K562 (cell line): ENCODE data around the gene TXNDC8.

Source experiments
- ATF1 ChIP-seq, 2 experiments: fragments of 450-650 bp in 1 of 2; IDR thresholded peaks; 2 replicates each; pipeline ENCODE4 v1.6.1; 2016; ENCODE audit warnings: missing compliant biosample characterization in 1 of 2, missing genetic modification characterization in 1 of 2
- EHMT2 ChIP-seq: fragments of 450-650 bp; IDR thresholded peaks from 2 replicates; pipeline ENCODE4 v1.6.1; 2018; ENCODE audit warnings: antibody characterized with exemption
- GATAD2B ChIP-seq: fragments of 450-650 bp; IDR thresholded peaks from 2 replicates; pipeline ENCODE4 v1.6.1; 2017; ENCODE audit warnings: mild to moderate bottlenecking, borderline replicate concordance
- HNRNPK ChIP-seq: fragments of 200-400 bp; formaldehyde crosslinking; IDR thresholded peaks from one replicate; pipeline ENCODE4 v1.6.1; 2018; ENCODE audit warnings: mild to moderate bottlenecking, low read depth, low read length; ENCODE audit not compliant: poor library complexity, severe bottlenecking
- MCM3 ChIP-seq: fragments of 450-650 bp; IDR thresholded peaks from 2 replicates; pipeline ENCODE4 v1.6.1; 2016
- POLR2A ChIP-seq: fragments of 450-650 bp; conservative IDR thresholded peaks from 2 replicates; pipeline ENCODE4 v1.6.1; 2016
- POLR2AphosphoS5 ChIP-seq: IDR thresholded peaks from 2 replicates; pipeline ENCODE4 v1.6.1; 2011; ENCODE audit warnings: mild to moderate bottlenecking, low read depth, low read length, moderate library complexity; ENCODE audit not compliant: control insufficient read depth, insufficient read depth
- POLR2H ChIP-seq: IDR thresholded peaks from 2 replicates; pipeline ENCODE4 v1.6.1; 2016; ENCODE audit warnings: missing genetic modification characterization, low read depth, mild to moderate bottlenecking, control low read depth, missing compliant biosample characterization, moderate library complexity
- SMC3 ChIP-seq: conservative IDR thresholded peaks from 2 replicates; pipeline ENCODE4 v1.6.1; 2011; ENCODE audit warnings: low read depth, low read length, improper control_type of control experiment; ENCODE audit not compliant: insufficient read depth
- TGIF2 ChIP-seq: sonication (generic); formaldehyde crosslinking; IDR thresholded peaks from 2 replicates; pipeline ENCODE4 v1.8.1; 2022; ENCODE audit warnings: mild to moderate bottlenecking, missing genetic modification reagents, moderate library complexity
- TF ChIP-seq, protein P1 (sequence below), 3 experiments: IDR thresholded peaks in 2 of 3; conservative IDR thresholded peaks in 1 of 3; 2 replicates each; pipeline ENCODE4 v1.5.1; 2011 to 2012; ENCODE audit warnings: low read length in 3 of 3, mild to moderate bottlenecking in 3 of 3, control low read depth in 2 of 3, improper control_type of control experiment in 1 of 3, inconsistent platforms in 1 of 3, low read depth in 1 of 3, mixed read lengths in 1 of 3, moderate library complexity in 1 of 3; ENCODE audit not compliant: insufficient read depth in 2 of 3
- TF ChIP-seq, protein P2 (sequence below): sonication (generic); formaldehyde crosslinking; IDR thresholded peaks from 2 replicates; pipeline ENCODE4 v1.8.0; 2023; ENCODE audit warnings: mild to moderate bottlenecking, missing genetic modification reagents

DNA sequence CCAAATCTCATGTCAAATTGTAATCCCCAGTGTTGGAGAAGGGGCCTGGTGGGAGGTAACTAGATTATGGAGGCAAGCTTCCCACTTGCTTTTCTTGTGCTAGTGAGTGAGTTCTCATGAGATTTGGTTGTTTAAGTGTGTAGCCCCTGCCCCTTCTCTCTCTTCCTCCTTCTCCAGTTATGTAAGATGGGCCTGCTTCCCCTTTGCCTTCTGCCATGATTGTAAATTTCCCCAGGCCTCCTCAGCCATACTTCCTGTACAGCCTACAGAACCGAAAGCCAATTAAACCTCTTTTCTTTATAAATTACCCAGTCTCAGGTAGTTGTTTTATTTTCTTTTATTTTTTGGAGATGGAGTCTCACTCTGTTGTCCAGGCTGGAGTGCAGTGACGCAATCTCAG is 18.2 kb upstream of the TXNDC8 start:
- no peak for TF ChIP-seq POLR2H (tag)
- TF ChIP-seq EHMT2, result no peak
- TF ChIP-seq SMC3, result no peak
- TF ChIP-seq, protein P1, sequence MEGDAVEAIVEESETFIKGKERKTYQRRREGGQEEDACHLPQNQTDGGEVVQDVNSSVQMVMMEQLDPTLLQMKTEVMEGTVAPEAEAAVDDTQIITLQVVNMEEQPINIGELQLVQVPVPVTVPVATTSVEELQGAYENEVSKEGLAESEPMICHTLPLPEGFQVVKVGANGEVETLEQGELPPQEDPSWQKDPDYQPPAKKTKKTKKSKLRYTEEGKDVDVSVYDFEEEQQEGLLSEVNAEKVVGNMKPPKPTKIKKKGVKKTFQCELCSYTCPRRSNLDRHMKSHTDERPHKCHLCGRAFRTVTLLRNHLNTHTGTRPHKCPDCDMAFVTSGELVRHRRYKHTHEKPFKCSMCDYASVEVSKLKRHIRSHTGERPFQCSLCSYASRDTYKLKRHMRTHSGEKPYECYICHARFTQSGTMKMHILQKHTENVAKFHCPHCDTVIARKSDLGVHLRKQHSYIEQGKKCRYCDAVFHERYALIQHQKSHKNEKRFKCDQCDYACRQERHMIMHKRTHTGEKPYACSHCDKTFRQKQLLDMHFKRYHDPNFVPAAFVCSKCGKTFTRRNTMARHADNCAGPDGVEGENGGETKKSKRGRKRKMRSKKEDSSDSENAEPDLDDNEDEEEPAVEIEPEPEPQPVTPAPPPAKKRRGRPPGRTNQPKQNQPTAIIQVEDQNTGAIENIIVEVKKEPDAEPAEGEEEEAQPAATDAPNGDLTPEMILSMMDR (IDR thresholded peaks at IDR 0.05 in 2 of 3, conservative IDR thresholded peaks at IDR 0.05 in 1 of 3; ENCODE audit: insufficient read depth in 2 of 3, low read depth in 1 of 3, low read length in 3 of 3), result no peak
- no peak for TF ChIP-seq POLR2A
- no peak for TF ChIP-seq ATF1 (CRISPR knock-in tag; IDR thresholded peaks at IDR 0.05)
- no peak for TF ChIP-seq ATF1 (tag; IDR thresholded peaks at IDR 0.05)
- TF ChIP-seq, protein P2, sequence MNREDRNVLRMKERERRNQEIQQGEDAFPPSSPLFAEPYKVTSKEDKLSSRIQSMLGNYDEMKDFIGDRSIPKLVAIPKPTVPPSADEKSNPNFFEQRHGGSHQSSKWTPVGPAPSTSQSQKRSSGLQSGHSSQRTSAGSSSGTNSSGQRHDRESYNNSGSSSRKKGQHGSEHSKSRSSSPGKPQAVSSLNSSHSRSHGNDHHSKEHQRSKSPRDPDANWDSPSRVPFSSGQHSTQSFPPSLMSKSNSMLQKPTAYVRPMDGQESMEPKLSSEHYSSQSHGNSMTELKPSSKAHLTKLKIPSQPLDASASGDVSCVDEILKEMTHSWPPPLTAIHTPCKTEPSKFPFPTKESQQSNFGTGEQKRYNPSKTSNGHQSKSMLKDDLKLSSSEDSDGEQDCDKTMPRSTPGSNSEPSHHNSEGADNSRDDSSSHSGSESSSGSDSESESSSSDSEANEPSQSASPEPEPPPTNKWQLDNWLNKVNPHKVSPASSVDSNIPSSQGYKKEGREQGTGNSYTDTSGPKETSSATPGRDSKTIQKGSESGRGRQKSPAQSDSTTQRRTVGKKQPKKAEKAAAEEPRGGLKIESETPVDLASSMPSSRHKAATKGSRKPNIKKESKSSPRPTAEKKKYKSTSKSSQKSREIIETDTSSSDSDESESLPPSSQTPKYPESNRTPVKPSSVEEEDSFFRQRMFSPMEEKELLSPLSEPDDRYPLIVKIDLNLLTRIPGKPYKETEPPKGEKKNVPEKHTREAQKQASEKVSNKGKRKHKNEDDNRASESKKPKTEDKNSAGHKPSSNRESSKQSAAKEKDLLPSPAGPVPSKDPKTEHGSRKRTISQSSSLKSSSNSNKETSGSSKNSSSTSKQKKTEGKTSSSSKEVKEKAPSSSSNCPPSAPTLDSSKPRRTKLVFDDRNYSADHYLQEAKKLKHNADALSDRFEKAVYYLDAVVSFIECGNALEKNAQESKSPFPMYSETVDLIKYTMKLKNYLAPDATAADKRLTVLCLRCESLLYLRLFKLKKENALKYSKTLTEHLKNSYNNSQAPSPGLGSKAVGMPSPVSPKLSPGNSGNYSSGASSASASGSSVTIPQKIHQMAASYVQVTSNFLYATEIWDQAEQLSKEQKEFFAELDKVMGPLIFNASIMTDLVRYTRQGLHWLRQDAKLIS (CRISPR knock-in tag), result no peak
- TF ChIP-seq HNRNPK, result no peak
- no peak for TF ChIP-seq POLR2AphosphoS5
- no peak for TF ChIP-seq MCM3
- no peak for TF ChIP-seq TGIF2 (CRISPR knock-in tag)
- TF ChIP-seq GATAD2B, result no peak
